Measurements from ENCODE around the gene IL23R. TPM values are rescaled to one million over a fixed set of nuclear protein-coding genes. Genes with fewer than 3 reads are reported as not detected.

The IL23R gene
- total and polyA plus RNA-seq, 2 of the 8 experiments (the other 6 are each of a cell fraction or from before 2014, with no cell fraction given), result not detected

- FAIRE-seq (no peak), DNase-seq (ENCODE audit: low read depth in 1 of 2, low spot score in 2 of 2) (no peak)
- Histone ChIP-seq H3K4me1 (replicated peaks in 1 of 4; ENCODE audit: control insufficient read depth in 3 of 4, insufficient read depth in 4 of 4, low read length in 3 of 4) (no peaks in the 10 kb centered on the region; a peak in 2 of 7 replicates), H3K27ac (ENCODE audit: low read depth, low read length) (no peak overlapping the region), H3K9ac (replicated peaks in 1 of 4; ENCODE audit: extremely low read depth in 1 of 4, low read depth in 3 of 4, low read length in 3 of 4) (peak overlapping the region in 1 of 4 experiments; percentile 34; a peak in 1 of 7 replicates), H3K4me2 (ENCODE audit: insufficient read depth in 1 of 2, low read depth in 2 of 2, low read length in 2 of 2) (no peak overlapping the region), H3K27me3 (replicated peaks in 1 of 4; ENCODE audit: control insufficient read depth in 3 of 4, extremely low read depth in 1 of 4, insufficient read depth in 3 of 4, low read length in 3 of 4) (no peaks in the 10 kb centered on the region), H3K23ac (ENCODE audit: insufficient read length) (no peak overlapping the region), H2BK15ac (ENCODE audit: low read length) (no peak overlapping the region), H3K56ac (replicated peaks; ENCODE audit: insufficient read length, low read depth, low read length) (no peak overlapping the region), H3K79me1 (ENCODE audit: low read depth, low read length) (no peaks in the 10 kb centered on the region), H3K18ac (ENCODE audit: extremely low read depth, low read length) (no peak overlapping the region), H3K23me2 (ENCODE audit: low read depth, low read length) (no peaks in the 10 kb centered on the region), H4K8ac (ENCODE audit: extremely low read depth, insufficient read depth, low read length) (no peak overlapping the region), H3K36me3 (ENCODE audit: control insufficient read depth in 2 of 4, insufficient read depth in 4 of 4, low read length in 3 of 4) (no peaks in the 10 kb centered on the region), H4K20me1 (replicated peaks in 1 of 2; ENCODE audit: control insufficient read depth in 1 of 2, insufficient read depth in 2 of 2, low read length in 2 of 2) (no peaks in the 10 kb centered on the region), H2AFZ (ENCODE audit: low read length) (no peak overlapping the region), H3K79me2 (ENCODE audit: control insufficient read depth in 1 of 2, insufficient read depth in 2 of 2, low read length in 2 of 2) (no peaks in the 10 kb centered on the region), H3K9me3 (ENCODE audit: insufficient read depth in 2 of 2, low read depth in 1 of 2, low read length in 1 of 2) (peaks cover 0 to 2% of the 10 kb centered on the region in 2 experiments; a peak in 1 of 4 replicates), H2BK120ac (replicated peaks; ENCODE audit: low read depth, low read length) (no peak overlapping the region), H3K4ac (replicated peaks; ENCODE audit: insufficient read length, low read depth, low read length) (no peak overlapping the region), H2BK5ac (ENCODE audit: low read depth, low read length) (no peak overlapping the region), H3K4me3 (ENCODE audit: extremely low read depth in 1 of 4, insufficient read depth in 2 of 4, low read depth in 3 of 4, low read length in 4 of 4) (no peak overlapping the region), H2BK12ac (ENCODE audit: low read depth, low read length) (no peak overlapping the region), H2BK20ac (ENCODE audit: low read length) (no peak overlapping the region), H3K14ac (ENCODE audit: insufficient read length) (no peak overlapping the region), H4K91ac (replicated peaks; ENCODE audit: insufficient read length, low read length) (no peak overlapping the region), H2AK5ac (ENCODE audit: low read depth, low read length) (no peak overlapping the region), H4K5ac (ENCODE audit: insufficient read length, low read depth, low read length) (no peak overlapping the region)
- CTCF ChIA-PET (ENCODE audit: partially characterized antibody), result interaction anchor here (0.9 to 8.6 kb wide), 5 partner anchors 9 to 308 kb away, joined by 3 to 146 read pairs (median 3); no protein-coding TSS in a partner anchor
- WGBS, 2 experiments (ENCODE audit: extremely low coverage in 1 of 2, insufficient coverage in 1 of 2, insufficient read length in 1 of 2, insufficient replicate concordance in 2 of 2, low coverage in 1 of 2, low lambda C conversion rate in 2 of 2, missing lambda C conversion rate in 1 of 2), result 75% methylated on average over 2 of the region's 2 CpGs; no CpG with 5 or more reads in 1 of the 2 experiments
- TF ChIP-seq ZNF274 (IDR thresholded peaks at IDR 0.05; ENCODE audit: borderline replicate concordance, extremely low read depth, low read length) (no peak), ASH2L (IDR thresholded peaks at IDR 0.05; ENCODE audit: low read length) (no peak), BRCA1 (IDR thresholded peaks at IDR 0.05; ENCODE audit: low read depth, low read length) (no peak)
- TF ChIP-seq, protein P1, sequence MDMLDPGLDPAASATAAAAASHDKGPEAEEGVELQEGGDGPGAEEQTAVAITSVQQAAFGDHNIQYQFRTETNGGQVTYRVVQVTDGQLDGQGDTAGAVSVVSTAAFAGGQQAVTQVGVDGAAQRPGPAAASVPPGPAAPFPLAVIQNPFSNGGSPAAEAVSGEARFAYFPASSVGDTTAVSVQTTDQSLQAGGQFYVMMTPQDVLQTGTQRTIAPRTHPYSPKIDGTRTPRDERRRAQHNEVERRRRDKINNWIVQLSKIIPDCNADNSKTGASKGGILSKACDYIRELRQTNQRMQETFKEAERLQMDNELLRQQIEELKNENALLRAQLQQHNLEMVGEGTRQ (IDR thresholded peaks at IDR 0.05; ENCODE audit: low read length), result no peak
- POLR2A ChIA-PET (ENCODE audit: partially characterized antibody), result no interaction called here
These were observed 58.6 kb downstream of the IL23R start for GRCh38 chr1:67224856-67225255.

All from H1 (cell line).